BLaER1 treated with 17β-estradiol and CSF1 and Interleukin-3, amounts not matched to agents 10 nM and 100 nM (cell line): ENCODE measurements around the gene AAR2.

Source experiments
- H3K27ac ChIP-seq, 11 experiments: shearing (Covaris generic); formaldehyde crosslinking; 2 replicates each; pipeline ENCODE4 v1.8.1; 2022
- H3K27me3 ChIP-seq, 11 experiments: shearing (Covaris generic); formaldehyde crosslinking; 2 replicates each; pipeline ENCODE4 v1.8.1; 2022
- H3K36me3 ChIP-seq, 11 experiments: shearing (Covaris generic); formaldehyde crosslinking; 2 replicates each; pipeline ENCODE4 v1.8.1; 2022
- H3K4me1 ChIP-seq, 10 experiments: shearing (Covaris generic); formaldehyde crosslinking; 2 replicates each; pipeline ENCODE4 v1.8.1; 2022
- H3K4me2 ChIP-seq, 11 experiments: shearing (Covaris generic); formaldehyde crosslinking; 2 replicates each; pipeline ENCODE4 v1.8.1; 2022
- H3K4me3 ChIP-seq, 10 experiments: shearing (Covaris generic); formaldehyde crosslinking; 2 replicates each; pipeline ENCODE4 v1.8.1; 2022
- H3K9ac ChIP-seq, 11 experiments: shearing (Covaris generic); formaldehyde crosslinking; 2 replicates each; pipeline ENCODE4 v1.8.1; 2022
- H3K9me3 ChIP-seq, 11 experiments: shearing (Covaris generic); formaldehyde crosslinking; replicated peaks in 1 of 11; 2 replicates each; pipeline ENCODE4 v1.8.1; 2022
- H4K20me1 ChIP-seq, 11 experiments: shearing (Covaris generic); formaldehyde crosslinking; 2 replicates each; pipeline ENCODE4 v1.8.1; 2022
- Cebpa-rat ChIP-seq, 11 experiments: shearing (Covaris generic); IDR thresholded peaks; 2 replicates each; pipeline ENCODE4 v1.8.1; 2022

Gene AAR2

GRCh38 chr20:36235892-36236785 lies at the start of gene AAR2:
Gene AAR2, plus strand, starts transcription at chr20:36236478. Its CDS starts 3,391 bp downstream, at chr20:36239869.
- H3K4me1 ChIP-seq = peaks cover 18 to 29% (median 21%) of the 10 kb centered on the region in 10 experiments
- TF ChIP-seq Cebpa-rat (IDR thresholded peaks at IDR 0.05) = no peak
- peak within 1 kb of the TSS; percentile 87 to 94 (median 92) for H3K9ac ChIP-seq
- H3K27me3 ChIP-seq = no peaks in the 10 kb centered on the region
- peak within 1 kb of the TSS; percentile 69 to 87 (median 82) for H3K4me3 ChIP-seq
- no peaks in the 10 kb centered on the region for H3K9me3 ChIP-seq
- peaks cover 18 to 36% (median 29%) of the 10 kb centered on the region in 11 experiments for H3K36me3 ChIP-seq
- H4K20me1 ChIP-seq = peaks cover 6 to 42% (median 35%) of the 10 kb centered on the region in 11 experiments; a peak in 18 of 22 replicates
- H3K4me2 ChIP-seq = peak within 1 kb of the TSS; percentile 88 to 99 (median 94)
- peak within 1 kb of the TSS; percentile 84 to 94 (median 91) for H3K27ac ChIP-seq

- no peaks in the 10 kb centered on the region for H3K9me3 ChIP-seq
- H3K4me2 ChIP-seq = no peak overlapping the region
- no peaks in the 10 kb centered on the region for H3K4me1 ChIP-seq
- no peak overlapping the region for H3K9ac ChIP-seq
- H3K36me3 ChIP-seq = peaks cover 0 to 14% (median 3%) of the 10 kb centered on the region in 11 experiments; a peak in 8 of 22 replicates
- TF ChIP-seq Cebpa-rat (IDR thresholded peaks at IDR 0.05) = no peak
- H3K27me3 ChIP-seq = no peaks in the 10 kb centered on the region
- no peaks in the 10 kb centered on the region; a peak in 2 of 22 replicates for H4K20me1 ChIP-seq
- no peak overlapping the region for H3K27ac ChIP-seq
- H3K4me3 ChIP-seq = no peak overlapping the region
Measured at GRCh38 chr20:36193977-36194712, 42.1 kb upstream of the AAR2 start.

- Histone ChIP-seq H3K9ac (no peak overlapping the region), H3K36me3 (peaks cover 0 to 7% (median 0%) of the 10 kb centered on the region in 11 experiments; a peak in 1 of 22 replicates), H3K27me3 (no peaks in the 10 kb centered on the region), H3K4me1 (no peaks in the 10 kb centered on the region), H4K20me1 (no peaks in the 10 kb centered on the region; a peak in 3 of 22 replicates), H3K9me3 (no peaks in the 10 kb centered on the region), H3K27ac (no peak overlapping the region), H3K4me3 (no peak overlapping the region), H3K4me2 (no peak overlapping the region)
- TF ChIP-seq Cebpa-rat (IDR thresholded peaks at IDR 0.05) = no peak
Measured at GRCh38 chr20:36196676-36197075, 39.6 kb upstream of the AAR2 start.

GRCh38 chr20:36197271-36197670 lies 39.0 kb upstream of the AAR2 start:
- Histone ChIP-seq H3K4me3 (no peak overlapping the region), H3K4me2 (no peak overlapping the region), H4K20me1 (no peaks in the 10 kb centered on the region; a peak in 3 of 22 replicates), H3K27me3 (no peaks in the 10 kb centered on the region), H3K36me3 (peaks cover 0 to 7% (median 0%) of the 10 kb centered on the region in 11 experiments; a peak in 1 of 22 replicates), H3K4me1 (no peaks in the 10 kb centered on the region), H3K27ac (no peak overlapping the region), H3K9ac (no peak overlapping the region), H3K9me3 (no peaks in the 10 kb centered on the region)
- no peak for TF ChIP-seq Cebpa-rat (IDR thresholded peaks at IDR 0.05)

- H3K27me3 ChIP-seq = no peaks in the 10 kb centered on the region
- H3K9me3 ChIP-seq = no peaks in the 10 kb centered on the region
- H4K20me1 ChIP-seq = no peaks in the 10 kb centered on the region; a peak in 2 of 22 replicates
- no peaks in the 10 kb centered on the region for H3K4me1 ChIP-seq
- H3K36me3 ChIP-seq = peaks cover 0 to 4% (median 0%) of the 10 kb centered on the region in 11 experiments; a peak in 1 of 22 replicates
- H3K27ac ChIP-seq = no peak overlapping the region
- no peak for TF ChIP-seq Cebpa-rat (IDR thresholded peaks at IDR 0.05)
- no peak overlapping the region for H3K9ac ChIP-seq
- H3K4me3 ChIP-seq = no peak overlapping the region
- 0 out of 22 replicates have a peak overlapping the region, but pooled peaks of 1 of the 11 experiments have one; percentile 21 for H3K4me2 ChIP-seq
Measured at GRCh38 chr20:36199345-36200257, 36.7 kb upstream of the AAR2 start.

- Histone ChIP-seq H3K27me3 (no peaks in the 10 kb centered on the region), H3K9me3 (no peaks in the 10 kb centered on the region), H3K9ac (no peak overlapping the region; a peak in 1 of 22 replicates), H3K4me3 (no peak overlapping the region), H3K27ac (no peak overlapping the region), H4K20me1 (no peaks in the 10 kb centered on the region; a peak in 2 of 22 replicates), H3K36me3 (peaks cover 0 to 4% (median 0%) of the 10 kb centered on the region in 11 experiments; a peak in 1 of 22 replicates), H3K4me2 (no peak overlapping the region), H3K4me1 (no peaks in the 10 kb centered on the region)
- no peak for TF ChIP-seq Cebpa-rat (IDR thresholded peaks at IDR 0.05)
Measured at GRCh38 chr20:36200451-36200850, 35.8 kb upstream of the AAR2 start.

- Histone ChIP-seq H3K27me3 (no peaks in the 10 kb centered on the region), H3K9me3 (no peaks in the 10 kb centered on the region), H3K4me3 (no peak overlapping the region), H3K36me3 (peaks cover 0 to 4% (median 0%) of the 10 kb centered on the region in 11 experiments; a peak in 1 of 22 replicates), H3K4me1 (no peaks in the 10 kb centered on the region), H3K27ac (no peak overlapping the region), H3K9ac (peak overlapping the region in 1 of 11 experiments; percentile 18; a peak in 2 of 22 replicates), H3K4me2 (no peak overlapping the region), H4K20me1 (no peaks in the 10 kb centered on the region; a peak in 2 of 22 replicates)
- no peak for TF ChIP-seq Cebpa-rat (IDR thresholded peaks at IDR 0.05)
Measured at GRCh38 chr20:36201198-36201597, 35.1 kb upstream of the AAR2 start.

- H4K20me1 ChIP-seq = no peaks in the 10 kb centered on the region; a peak in 2 of 22 replicates
- H3K27me3 ChIP-seq = no peaks in the 10 kb centered on the region
- 0 out of 22 replicates have a peak overlapping the region, but pooled peaks of 1 of the 11 experiments have one; percentile 18 for H3K4me2 ChIP-seq
- TF ChIP-seq Cebpa-rat (IDR thresholded peaks at IDR 0.05) = no peak
- H3K4me3 ChIP-seq = no peak overlapping the region
- H3K27ac ChIP-seq = no peak overlapping the region
- H3K9ac ChIP-seq = no peak overlapping the region
- H3K4me1 ChIP-seq = no peaks in the 10 kb centered on the region
- H3K36me3 ChIP-seq = peaks cover 0 to 4% (median 0%) of the 10 kb centered on the region in 11 experiments; a peak in 1 of 22 replicates
- no peaks in the 10 kb centered on the region for H3K9me3 ChIP-seq
Measured at GRCh38 chr20:36202891-36203338, 33.4 kb upstream of the AAR2 start.
